Activated T-cell treated with anti-CD3 and anti-CD28 coated beads for 24 hours (primary cell): ENCODE measurements around the gene SMPD3.

Experiments
- DNase-seq: peaks from one replicate; pipeline ENCODE4 v3.0.0-alpha.2; 2020; ENCODE audit warnings: low read depth

SMPD3 gene

DNA sequence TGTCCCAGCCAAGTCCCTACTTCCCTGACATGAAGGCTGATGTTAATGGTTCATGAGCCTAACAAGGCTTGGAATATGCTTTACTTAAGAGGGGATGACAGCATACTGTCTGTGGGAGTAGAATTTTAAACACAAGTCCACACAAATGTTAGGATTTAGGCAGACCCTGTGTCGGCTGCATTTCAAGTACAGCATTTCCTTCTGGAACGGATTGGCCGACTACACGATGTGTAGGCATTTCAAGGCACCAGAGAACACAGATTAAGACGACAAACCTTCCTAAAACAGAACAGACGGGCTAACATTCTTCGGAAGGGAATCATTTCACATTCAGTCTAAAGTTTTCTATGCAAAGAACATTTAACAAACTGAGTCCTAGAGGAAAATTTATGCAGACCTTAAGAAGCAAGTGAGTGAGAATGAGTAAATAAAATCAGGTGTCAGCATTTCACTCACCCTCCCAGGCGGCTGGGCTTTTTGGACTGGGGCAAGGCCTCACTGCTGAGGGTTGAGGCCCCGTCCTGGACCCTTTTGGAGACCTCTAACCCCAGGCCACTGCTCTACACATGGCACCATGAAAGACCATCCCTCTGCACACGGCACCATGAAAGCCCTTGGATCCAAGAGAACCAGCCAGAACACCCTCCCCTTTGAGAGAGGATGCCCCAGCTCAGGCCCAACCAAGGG lies 67.5 kb downstream of the SMPD3 start:
- DNase-seq: no peak

DNA sequence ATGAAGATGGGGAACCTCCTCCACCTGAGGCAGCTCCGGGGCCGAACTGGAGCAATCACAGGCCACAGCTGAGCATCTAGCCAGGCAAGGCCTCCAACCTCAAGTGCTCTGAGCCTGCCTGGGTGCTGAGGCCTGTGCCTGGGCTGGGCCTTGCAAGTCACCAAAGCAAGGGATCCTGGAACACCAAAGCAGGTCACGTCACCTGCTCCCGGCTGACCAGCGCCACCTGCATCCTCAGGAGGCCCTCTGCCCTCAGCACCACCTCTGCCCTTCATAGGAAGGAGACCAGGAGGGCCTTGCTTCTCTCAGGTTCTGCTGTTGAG lies 68.0 kb downstream of the SMPD3 start:
- DNase-seq: no peak

DNA sequence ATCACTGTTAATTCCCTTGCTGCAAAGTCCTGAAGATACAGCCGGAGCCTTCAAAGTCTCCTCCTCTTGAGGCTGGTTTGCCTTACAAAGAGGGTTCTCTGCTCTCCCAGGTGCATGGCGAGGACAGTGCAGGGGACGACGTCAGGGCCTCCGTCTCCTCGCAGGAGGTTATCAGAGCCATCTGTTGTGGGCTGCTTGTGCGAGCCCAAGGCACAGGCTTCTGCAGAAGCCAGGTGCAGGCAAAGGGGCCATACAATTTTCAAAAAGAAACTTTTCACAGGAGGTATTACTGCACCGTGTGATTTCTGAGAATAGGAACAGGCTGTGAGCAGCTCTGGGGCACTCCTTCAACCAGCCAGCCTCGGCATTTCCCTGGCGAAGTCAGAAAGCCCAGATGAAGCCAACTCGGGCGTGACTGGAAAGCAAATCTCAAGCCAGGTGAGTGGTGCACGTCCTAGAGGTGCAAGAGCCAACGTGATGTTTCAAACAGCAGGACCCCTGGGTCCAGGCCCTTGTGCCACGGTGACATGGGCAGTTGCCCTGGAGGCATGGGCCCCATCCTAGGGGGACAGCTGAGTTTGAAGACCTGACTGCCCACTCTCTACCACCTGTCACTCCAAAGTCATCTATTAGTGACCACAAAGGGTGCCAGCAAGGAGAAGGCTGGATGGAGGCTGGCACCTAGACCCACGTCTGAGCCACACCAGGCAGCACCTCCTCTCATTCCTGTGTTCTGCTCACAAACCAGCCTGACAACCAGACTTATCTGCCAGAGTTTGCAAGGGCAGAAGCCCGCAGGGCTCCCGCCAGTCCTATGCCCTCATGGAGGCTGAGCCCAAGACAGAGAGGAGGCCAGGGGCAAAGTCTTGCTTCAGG lies 68.6 kb downstream of the SMPD3 start:
- DNase-seq: no peak

DNA sequence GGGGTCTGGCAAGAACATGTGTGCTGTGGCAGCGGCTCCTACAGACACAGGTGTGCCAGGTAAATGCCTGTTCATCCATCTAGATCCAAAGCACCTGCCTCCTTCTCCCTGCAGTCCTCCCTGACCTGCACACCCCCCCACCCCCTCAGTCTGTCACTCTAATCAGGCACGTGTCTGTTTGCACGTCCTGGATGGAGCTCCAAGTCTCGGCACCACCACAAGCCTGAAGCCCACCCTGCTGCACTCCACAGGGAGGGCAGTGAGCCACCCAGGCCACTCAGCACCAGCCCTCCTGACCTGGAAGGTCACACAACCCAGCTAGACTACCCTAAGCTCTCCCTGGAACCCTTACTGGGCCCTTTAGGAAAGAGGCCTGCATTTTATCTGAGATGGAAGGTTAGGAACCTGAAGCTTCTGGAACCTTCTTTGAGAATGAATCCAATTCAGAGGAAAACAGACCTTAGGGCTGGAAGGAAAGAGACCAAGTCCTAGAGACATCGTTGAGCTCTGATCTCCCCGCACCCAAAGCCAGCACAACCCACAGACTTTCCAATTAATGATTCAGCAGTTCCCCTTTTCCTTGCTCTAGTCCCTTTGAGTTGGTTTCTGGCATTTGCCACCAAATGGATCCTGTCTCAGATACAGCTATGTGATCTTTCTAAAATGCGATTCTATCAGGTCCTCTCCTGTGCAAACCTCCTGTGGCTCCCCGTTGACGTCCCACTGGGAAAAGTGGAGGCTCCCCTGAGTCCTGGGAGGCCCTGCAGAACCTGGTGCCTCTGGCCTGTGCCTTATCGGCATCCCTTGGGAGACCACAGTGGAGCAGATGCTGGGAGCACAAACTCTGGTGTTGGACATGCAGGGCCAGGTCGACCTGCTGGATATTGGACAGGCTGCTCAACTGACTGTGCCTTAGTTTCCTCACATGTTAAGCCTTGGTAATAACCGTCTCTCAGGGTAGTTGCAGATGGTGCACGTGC lies 69.6 kb downstream of the SMPD3 start:
- DNase-seq: no peak

DNA sequence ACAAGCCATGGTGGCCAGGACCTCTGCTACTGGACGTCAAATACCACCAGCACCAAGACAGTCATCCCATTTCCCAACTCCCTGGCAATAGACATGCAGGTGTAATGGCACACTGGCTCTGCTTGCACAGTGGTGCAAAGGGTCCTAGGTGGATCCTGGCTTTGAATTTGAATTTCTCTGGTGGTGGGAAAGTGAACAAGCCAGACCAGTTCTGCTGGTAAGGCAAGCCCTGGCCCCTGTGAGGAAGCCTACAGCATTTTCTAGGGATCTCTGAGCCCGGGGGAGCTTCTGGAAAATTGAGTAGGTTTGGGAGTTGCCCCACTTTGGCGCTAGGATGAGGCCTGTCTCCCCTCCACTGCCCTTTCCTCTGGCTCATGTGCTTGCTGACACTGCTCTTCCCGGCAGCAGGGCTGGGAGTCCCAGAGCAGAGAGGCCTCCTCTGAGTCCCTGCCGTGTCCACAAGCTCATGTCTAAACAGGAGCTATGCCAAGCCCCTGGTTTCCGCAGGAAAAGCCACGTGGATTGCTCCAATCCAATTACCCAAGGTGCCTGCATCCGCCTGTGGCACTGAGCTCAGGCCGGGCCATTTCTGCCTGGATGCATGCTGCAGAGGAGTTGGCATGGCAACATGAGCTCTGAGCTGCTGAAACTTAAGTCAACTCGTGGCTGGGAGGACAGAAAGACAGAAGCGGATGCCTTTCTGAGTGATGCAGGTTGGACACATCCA lies 70.5 kb downstream of the SMPD3 start:
- no peak for DNase-seq

DNA sequence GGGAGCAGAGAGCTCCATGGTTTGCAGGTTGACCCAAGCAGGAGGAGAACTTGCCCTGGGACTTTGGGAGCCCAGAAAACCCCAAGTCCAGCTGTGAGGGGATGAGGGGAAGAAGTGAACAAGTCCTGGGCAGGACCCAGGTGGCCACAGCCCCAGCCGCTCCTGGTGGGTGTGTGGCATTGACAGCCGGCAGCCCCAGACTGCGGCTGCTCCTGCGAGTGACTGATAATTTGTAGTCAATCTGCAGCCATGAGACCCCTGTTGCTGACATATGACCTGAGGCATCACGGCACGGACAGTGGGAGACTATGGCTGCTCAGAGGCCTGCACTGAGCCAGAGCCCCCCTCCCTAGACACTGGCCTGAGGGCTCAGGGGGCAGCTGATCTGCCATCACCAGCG lies 71.1 kb downstream of the SMPD3 start:
- DNase-seq: no peak

DNA sequence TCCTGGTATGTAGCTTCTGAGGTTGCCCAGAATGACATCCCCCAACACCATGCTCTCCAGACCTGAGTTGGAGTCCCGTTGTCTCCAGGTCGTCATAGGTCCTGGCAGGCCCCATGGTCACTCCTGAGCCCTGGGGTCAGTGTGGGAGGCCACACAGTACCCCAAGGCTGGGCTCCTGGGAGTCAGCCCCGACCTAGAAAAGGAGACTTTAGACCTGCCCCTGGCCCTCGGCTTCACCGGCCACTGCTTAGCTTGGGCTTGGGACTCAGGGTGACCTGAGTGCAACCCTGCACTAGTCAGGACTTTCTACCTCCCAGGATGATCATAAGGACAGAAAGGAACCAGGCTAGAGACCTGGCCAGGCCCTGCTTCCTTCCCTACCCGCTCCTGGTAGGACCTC lies 71.7 kb downstream of the SMPD3 start:
- no peak for DNase-seq

DNA sequence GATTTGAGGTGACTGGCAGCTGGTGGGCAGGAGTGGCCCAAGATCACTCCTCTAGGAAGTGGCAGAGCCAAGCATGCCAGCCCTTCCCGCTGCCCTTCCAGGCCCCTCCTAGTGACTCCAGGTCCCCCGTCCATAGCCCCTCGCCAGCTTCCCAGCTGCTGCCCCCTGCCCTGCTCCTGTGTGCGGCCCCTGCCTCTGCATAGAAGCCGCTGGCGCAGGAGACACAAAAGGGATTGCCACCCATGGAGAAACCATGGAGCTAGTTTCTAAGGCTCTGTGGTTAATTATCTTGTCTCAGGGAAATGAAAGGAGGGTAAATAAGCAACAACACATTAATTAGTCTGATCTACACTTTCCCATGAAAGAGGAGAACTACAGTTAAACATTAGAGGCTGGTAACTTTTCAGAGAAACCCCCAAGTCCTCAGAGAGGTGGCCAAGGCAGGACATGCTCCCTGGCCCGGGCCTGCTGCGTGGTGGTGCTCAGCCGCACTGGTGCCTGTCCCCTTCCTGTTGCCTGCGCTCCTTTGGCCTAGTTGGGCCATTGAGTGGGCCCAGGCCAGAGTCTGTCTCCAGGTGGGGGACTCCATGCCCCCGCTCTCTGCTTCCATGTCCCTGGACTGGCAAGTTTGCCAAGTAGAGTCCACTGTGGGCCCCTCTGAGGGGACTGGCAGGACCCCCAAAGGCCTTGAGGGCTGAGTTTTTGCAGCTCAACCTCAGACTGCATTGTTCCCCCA lies 72.3 kb downstream of the SMPD3 start:
- DNase-seq: no peak

DNA sequence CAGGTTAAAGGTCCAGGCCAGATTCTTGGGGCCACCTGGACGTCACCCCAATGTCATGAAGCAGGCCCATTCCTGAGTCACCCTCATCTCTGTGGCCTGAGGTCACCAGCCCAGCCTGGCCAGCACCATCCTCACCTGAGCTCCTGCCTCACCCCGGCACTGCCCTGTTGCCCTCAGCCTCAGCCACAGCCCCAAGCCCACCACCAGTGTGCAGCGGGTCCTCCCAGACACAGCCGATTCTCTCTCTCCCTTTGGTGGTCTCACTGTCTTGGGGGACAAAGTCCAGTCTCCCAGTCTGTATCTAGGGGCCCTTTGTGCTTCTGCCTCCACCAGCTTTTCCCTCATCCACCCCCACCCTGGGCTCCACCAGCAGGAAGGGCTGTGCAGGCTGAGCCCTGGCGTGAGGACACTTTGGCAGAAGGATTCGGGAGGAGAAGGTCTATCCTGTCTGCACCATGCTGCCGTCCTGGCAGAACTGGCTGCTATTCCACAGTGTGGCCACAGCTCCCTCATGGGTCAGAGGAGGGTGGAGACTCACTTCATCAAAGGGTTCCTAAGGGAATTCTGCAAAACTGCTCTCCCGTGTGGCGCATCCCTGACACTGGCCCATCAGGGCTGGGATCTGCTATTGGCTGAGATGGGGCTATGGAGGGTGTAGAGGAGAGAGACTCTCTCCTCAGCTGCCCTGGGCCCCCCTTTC lies 73.2 kb downstream of the SMPD3 start:
- no peak for DNase-seq

DNA sequence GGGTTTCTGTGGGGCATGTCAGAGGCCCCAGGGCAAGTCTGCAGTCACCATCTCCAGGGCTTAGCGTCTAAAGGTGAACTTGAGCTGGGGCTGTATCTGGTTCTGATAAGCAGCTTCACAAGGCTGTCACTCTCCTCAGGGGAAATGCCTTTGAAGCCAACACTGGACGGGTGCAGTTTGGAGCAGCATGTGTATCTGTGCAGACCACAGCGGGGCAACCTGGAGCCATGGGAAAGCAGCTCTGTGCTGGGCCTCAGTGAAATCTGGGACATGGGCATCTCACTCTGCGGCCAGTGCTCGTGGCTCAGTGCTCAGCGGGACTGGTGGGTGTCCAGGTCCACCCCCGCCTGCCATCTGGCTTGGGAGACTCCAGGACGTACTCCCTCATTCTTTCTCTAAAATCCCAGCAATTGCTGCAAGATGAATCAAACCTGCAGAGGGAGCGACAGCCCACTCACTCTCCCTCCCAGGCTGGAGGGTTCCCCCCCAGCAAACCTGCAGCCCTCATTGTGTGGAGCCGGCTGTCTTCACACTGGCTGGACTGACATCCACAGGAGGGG lies 74.0 kb downstream of the SMPD3 start:
- no peak for DNase-seq

DNA sequence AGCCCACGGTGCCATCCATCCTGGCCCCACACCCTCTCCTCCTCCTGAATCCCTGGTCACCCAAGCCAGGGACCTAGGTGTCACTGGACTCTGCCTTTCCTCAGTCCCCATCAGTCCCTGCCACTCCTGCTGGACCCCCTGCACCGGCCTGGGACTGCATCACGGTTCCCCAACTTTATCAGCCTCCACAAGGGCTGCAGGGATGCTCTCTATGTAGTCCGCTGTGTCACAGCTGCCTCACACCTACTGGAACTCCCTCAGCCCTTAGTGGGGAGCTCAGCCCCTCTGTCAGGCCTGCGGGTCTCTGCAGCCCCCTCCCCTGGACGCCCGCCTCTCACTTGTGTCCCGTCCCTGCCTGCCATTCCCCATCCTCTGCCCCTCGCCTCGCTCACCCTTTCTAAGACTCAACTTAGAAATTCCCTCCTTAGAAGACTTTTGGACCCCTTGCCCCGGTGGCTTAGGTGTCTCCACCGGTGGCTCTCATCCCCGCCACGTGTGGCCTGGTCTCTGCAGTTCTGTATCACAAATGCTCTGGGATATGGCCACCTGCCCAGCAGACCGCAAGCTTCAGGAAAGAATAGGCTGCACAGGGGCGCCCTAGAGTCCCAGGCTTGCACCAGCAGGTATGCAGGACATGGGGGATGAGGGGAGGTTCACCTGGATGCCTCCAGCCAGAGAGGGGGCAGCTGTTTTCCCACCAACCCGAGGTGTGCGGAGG lies 74.6 kb downstream of the SMPD3 start:
- no peak for DNase-seq

DNA sequence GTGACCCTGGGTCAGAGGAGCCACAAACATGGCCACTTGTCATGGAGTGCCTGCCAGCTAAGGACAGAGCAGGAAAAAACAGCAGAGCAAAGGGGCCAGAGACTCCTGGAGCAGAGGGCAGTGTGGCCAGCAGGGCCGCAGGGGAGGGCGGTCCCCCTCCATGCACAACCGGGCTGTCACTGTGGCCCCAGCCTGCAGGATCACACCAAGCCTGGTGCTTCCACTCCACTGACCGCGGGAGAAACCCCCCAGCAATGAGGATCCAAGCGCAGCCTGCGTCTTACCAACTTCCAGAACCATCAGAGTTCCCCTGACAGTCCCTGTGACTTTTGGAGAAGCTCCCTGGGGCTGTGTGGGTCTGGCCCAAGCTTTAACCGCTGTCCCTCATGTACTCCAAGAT lies 75.5 kb downstream of the SMPD3 start:
- DNase-seq: no peak

DNA sequence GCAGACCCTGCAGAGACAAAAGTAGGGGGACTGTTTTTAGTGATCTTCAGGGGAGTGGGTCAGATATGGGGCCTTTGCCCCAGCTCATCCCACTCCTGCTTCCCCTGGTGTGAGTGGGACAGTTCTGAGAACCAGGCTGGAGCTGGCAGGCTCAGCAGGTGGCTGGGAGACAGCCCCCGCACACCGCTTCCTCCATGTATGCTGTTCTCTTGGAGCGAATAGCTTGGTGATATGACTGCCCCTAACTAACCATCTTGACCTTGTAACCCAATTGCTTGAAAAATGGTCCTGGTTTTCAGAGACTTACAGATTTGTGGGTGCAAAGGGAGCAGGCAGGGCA lies 76.0 kb downstream of the SMPD3 start:
- no peak for DNase-seq

DNA sequence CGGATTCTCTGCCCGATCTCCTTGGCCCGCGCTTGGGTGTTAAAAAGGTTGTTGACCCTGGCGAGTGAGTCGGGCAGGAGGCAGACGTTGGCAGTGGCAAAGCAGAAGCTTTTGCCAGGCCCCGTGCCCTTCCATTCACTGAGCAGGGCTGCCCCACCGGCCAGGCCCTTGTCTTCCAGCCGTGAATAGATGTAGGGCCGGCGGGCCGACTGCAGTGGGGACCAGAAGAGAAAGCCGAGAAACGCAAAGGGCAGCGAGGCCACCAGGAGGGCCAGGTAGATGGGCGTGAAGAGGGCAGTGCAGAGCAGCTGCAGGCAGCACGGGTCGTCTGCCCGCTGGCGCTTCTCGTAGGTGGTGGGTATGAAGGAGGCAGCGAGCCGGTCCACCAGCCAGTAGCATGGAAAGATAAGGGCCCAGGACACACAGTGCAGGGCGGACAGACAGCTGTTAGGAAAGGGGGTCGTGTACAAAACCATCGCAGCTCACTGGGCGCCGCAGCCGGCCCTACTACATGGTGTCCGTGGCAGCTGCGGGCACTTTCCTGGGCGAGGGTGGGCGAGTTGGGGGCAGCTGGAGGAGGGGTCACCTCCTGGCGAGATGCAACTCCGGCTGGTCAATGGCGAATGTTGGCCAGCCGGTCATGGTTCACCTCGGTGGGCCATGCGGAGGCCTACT lies 76.5 kb downstream of the SMPD3 start:
- DNase-seq: no peak

DNA sequence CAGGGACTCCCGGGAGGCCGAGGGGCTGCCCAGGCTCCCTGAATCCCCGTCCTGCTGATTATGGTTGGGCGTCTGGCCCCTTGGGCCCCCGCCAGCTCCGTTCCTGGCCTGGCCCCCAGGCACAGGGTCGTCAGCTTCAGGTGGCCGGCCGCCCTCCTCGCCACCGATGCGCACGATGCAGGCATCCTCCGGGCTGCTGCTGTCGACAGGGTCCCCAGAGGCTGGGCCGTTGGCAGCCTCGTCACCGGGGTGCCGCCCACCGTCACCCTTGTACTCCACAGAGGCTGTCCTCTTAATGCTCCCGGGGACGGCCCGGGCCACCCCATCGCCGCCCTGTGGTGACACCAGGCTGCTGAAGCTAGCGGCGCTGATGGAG lies 77.0 kb downstream of the SMPD3 start:
- DNase-seq: no peak

DNA sequence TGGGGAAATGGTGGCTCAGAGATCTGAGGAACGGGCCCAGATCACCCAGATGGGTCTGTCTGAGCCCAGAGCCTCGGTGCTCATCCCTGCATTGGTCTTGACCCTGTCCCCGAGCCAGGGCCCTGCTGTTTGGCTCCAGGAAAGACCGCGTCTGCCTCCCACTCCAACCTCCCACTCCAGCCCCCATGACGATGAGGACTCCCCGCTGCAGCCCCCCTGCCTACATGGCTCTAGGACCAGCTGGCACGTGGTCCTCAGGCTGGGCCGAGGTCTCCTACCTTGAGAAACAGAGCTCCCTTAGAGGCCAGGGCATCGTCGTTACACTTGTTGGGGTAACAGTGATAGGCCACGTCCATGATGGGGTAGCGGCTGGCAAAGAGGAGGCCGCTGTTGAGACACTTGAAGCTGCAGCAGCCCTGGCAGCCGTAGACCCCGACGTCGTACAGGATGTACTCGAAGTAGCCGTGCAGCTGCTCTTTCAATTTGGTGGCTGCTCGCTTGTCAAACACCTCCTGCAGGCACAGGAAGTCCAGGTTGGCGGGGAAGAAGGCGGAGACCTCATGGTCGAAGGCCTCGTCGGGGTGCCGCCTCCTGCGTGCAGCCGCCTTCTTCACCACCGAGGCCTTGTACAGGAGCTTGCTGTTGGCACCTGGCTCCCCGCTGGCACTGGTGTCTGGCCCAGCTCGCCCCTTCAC lies 77.6 kb downstream of the SMPD3 start:
- DNase-seq: no peak

DNA sequence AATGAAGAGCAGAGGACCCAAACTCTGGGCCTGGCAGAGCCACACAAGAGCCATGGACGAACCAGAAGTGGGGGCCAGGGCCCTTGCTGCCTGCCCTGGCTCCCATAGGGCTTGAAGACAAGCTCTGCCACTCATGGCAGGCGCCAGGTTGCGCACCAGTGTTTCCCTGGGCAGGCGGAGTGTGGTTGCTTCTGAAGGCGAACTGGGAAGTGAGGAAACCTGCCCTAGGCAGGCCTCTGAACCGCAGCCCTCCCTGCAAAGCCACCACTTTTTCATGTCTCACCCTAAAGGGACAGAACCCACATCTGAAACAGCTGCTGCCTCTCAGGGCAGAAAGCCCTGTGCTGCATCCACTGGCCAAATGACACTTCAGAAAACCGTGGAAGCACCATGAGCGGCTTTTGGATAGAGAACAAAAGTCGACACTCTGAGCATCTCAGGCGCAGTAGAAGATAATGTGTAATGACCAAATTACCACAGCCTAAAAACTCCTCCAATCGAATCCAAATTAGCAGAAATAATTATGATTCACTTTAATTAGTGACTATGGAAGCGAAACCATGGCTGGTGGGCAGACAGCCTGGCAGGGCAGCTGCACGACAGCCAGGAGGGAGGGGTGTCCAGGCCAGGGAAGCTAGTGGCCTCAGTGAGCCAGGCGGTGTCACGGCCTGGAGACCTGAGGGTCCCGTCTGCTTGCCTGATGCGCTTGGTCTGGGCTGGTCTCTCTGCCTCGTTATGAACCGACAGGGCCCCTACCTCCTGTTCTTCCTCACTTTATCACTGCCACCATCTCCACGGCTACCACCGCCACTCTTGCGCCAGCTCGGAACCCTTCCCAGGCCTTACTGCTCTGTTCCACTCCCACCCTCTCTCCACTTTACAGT lies 78.4 kb downstream of the SMPD3 start:
- DNase-seq: peak; percentile 25

DNA sequence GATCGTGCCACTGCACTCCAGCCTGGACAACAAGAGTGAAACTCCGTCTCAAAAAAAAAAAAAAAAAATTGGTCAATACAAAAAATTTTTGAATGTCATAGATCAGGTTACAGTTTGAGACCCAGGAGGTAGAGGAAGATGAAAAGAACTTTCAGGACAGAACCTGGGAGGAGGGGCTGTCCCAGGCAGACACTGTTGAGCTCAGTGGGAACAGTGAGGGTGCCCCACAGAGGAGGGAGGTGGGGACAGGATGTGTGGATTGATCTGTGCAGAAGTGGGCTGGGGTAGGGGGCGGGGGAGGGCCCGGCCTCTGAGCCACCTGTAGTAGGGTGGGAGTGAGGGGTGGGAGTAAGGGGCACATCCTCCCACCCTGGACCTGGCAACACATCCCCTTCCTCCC lies 79.1 kb downstream of the SMPD3 start:
- DNase-seq: no peak
